HepG2 (cell line): ENCODE measurements around the gene GMCL2. TPM values are rescaled to one million over a fixed set of nuclear protein-coding genes. Genes with fewer than 3 reads are reported as not detected.

Source experiments
- BRD4 ChIP-seq: sonication (generic); formaldehyde crosslinking; IDR thresholded peaks from 2 replicates; pipeline ENCODE4 v1.4.0; 2020; ENCODE audit warnings: missing genetic modification reagents
- BRF2 ChIP-seq: sonication (generic); formaldehyde crosslinking; IDR thresholded peaks from 2 replicates; pipeline ENCODE4 v1.8.1; 2022; ENCODE audit warnings: mild to moderate bottlenecking, missing genetic modification reagents
- ELF3 ChIP-seq: IDR thresholded peaks from 2 replicates; pipeline ENCODE4 v1.6.1; 2016; ENCODE audit warnings: missing genetic modification reagents, missing compliant biosample characterization
- GATAD2A ChIP-seq: IDR thresholded peaks from 2 replicates; pipeline ENCODE4 v1.6.1; 2016
- HCFC1 ChIP-seq: fragments of 150-350 bp; IDR thresholded peaks from 2 replicates; pipeline ENCODE4 v1.6.1; 2014; ENCODE audit warnings: low read depth, low read length
- JUN ChIP-seq: sonication (generic); formaldehyde crosslinking; IDR thresholded peaks from 2 replicates; pipeline ENCODE4 v1.4.0; 2020; ENCODE audit warnings: mild to moderate bottlenecking, missing genetic modification reagents
- NFYC ChIP-seq: IDR thresholded peaks from 2 replicates; pipeline ENCODE4 v1.6.1; 2016; ENCODE audit warnings: missing genetic modification reagents, missing compliant biosample characterization
- RARA ChIP-seq: IDR thresholded peaks from 2 replicates; pipeline ENCODE4 v1.6.1; 2016; ENCODE audit warnings: missing genetic modification reagents, missing compliant biosample characterization
- SAFB2 ChIP-seq: sonication (generic); formaldehyde crosslinking; IDR thresholded peaks from 2 replicates; pipeline ENCODE4 v1.5.1; 2020; ENCODE audit warnings: missing genetic modification reagents, low read depth, mild to moderate bottlenecking, borderline replicate concordance
- SNAPC4 ChIP-seq: sonication (generic); formaldehyde crosslinking; IDR thresholded peaks from 2 replicates; pipeline ENCODE4 v1.4.0; 2020; ENCODE audit warnings: mild to moderate bottlenecking, missing genetic modification reagents
- SP1 ChIP-seq, 2 experiments: fragments of 450-650 bp in 1 of 2; sonication (generic) in 1 of 2; formaldehyde crosslinking in 1 of 2; IDR thresholded peaks; 2 replicates each; pipeline versions ENCODE4 v1.4.0 to v1.6.1; 2016 to 2020; ENCODE audit warnings: missing genetic modification reagents in 1 of 2
- SP2 ChIP-seq: sonication (generic); formaldehyde crosslinking; IDR thresholded peaks from 2 replicates; pipeline ENCODE4 v1.5.1; 2020; ENCODE audit warnings: mild to moderate bottlenecking, missing genetic modification reagents
- THAP11 ChIP-seq: IDR thresholded peaks from 2 replicates; pipeline ENCODE4 v1.6.1; 2016; ENCODE audit warnings: missing biosample characterization, missing genetic modification reagents
- THAP7 ChIP-seq: sonication (generic); formaldehyde crosslinking; IDR thresholded peaks from 2 replicates; pipeline ENCODE4 v1.8.1; 2023; ENCODE audit warnings: mild to moderate bottlenecking, missing genetic modification reagents
- ZFP41 ChIP-seq: sonication (generic); formaldehyde crosslinking; IDR thresholded peaks from 2 replicates; pipeline ENCODE4 v1.4.0; 2020; ENCODE audit warnings: mild to moderate bottlenecking, missing genetic modification reagents, borderline replicate concordance
- ZNF280B ChIP-seq: sonication (generic); formaldehyde crosslinking; IDR thresholded peaks from 2 replicates; pipeline ENCODE4 v1.5.0; 2020; ENCODE audit warnings: missing genetic modification reagents, mild to moderate bottlenecking, borderline replicate concordance
- ZNF546 ChIP-seq: sonication (generic); formaldehyde crosslinking; conservative IDR thresholded peaks from 2 replicates; pipeline ENCODE4 v1.8.1; 2023; ENCODE audit warnings: mild to moderate bottlenecking, missing genetic modification reagents
- ZNF883 ChIP-seq: sonication (generic); formaldehyde crosslinking; IDR thresholded peaks from 2 replicates; pipeline ENCODE4 v1.5.1; 2020; ENCODE audit warnings: mild to moderate bottlenecking, missing genetic modification reagents; ENCODE audit errors: not compliant biosample characterization
- polyA plus RNA-seq, 8 experiments: library from polyadenylated mRNA; depleted of rRNA in 3 of 8; stranded (reverse) in 7 of 8; unstranded in 1 of 8; fragments of >200 nt; fragmentation: Illumina TruSeq in 4 of 8; extraction: Trizol in 4 of 8; gene quantifications; 2 replicates each; pipeline versions ENCODE4 v1.2.1 to v1.2.3, GENCODE V29; 2011 to 2016; ENCODE audit warnings: low read depth in 4 of 8, missing spikeins in 1 of 8, mixed read lengths in 1 of 8; ENCODE audit not compliant: insufficient read depth in 1 of 8
- total RNA-seq, 5 experiments: library from RNA; depleted of rRNA; stranded (reverse); fragments of >200 nt; fragmentation: Illumina TruSeq; extraction: Trizol; gene quantifications; 2 replicates each; pipeline ENCODE4 v1.2.3, GENCODE V29; 2016; ENCODE audit warnings: low read depth in 1 of 5
- TF ChIP-seq, protein P1 (sequence below): sonication (generic); formaldehyde crosslinking; IDR thresholded peaks from 2 replicates; pipeline ENCODE4 v1.8.0; 2022; ENCODE audit warnings: mild to moderate bottlenecking, missing genetic modification reagents; ENCODE audit not compliant: insufficient replicate concordance

Gene GMCL2
- total and polyA plus RNA-seq, 2 of the 13 experiments (the other 11 are each of a cell fraction or from before 2014, with no cell fraction given): 0.03 TPM; not detected in 1

DNA sequence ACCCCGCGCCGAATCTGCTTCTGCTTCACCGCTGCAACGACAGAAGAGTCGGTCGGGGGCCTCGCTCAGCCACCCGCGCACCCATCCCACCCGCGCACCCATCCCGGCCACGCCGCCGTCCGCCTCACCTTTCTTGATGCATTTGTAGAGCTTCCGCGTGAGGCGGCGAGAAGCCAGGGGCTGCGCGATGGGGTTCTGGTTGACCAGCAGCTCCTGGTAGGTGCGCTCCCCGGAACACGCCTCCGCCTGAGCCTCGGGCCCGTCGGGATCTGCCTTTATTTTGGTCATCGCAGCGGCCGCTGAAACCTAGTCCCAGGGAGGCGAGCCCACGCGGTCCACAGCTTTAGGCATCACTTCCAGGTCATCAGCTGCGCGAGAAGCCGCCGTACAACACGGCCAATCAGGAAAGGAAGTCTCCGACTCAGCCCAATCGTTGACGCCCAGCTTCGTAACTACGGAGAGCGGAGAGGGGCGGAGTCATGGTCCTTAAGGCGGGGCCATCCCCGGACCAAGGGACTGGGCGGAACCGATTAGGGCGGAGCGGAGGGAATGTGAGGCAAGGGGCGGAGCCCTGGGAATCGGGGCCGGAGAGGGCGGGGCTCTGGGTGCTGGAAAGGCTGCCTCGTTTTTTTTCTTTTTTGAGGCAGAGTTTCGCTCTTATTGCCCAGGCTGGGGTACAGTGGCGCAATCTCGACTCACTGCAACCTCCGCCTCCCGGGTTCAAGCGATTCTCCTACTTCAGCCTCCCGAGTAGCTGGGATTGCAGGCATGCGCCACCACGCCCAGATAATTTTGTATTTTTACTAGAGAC, 33.4 kb downstream of the GMCL2 start, which contains the start of gene NHP2 (continued):
- TF ChIP-seq THAP7 (CRISPR knock-in tag): no peak
- TF ChIP-seq ZNF883 (CRISPR knock-in tag): peak; percentile 53
- peak; percentile 50; the same call in 1 of the 2 replicates for TF ChIP-seq SNAPC4 (CRISPR knock-in tag)
- no peak for TF ChIP-seq JUN
- TF ChIP-seq ZNF280B (CRISPR knock-in tag): no peak
- no peak for TF ChIP-seq BRD4 (CRISPR knock-in tag)
- TF ChIP-seq SAFB2 (CRISPR knock-in tag): no peak; the same call in 1 of the 2 replicates
- no peak for TF ChIP-seq ZNF546 (CRISPR knock-in tag)
- no peak for TF ChIP-seq RARA (CRISPR knock-in tag)
- peak; percentile 58 for TF ChIP-seq ELF3 (CRISPR knock-in tag)
- 0 out of 2 replicates have a peak, but pooled peaks have one; percentile 38 for TF ChIP-seq BRF2
- TF ChIP-seq HCFC1: peak; percentile 57
- no peak; the same call in 1 of the 2 replicates for TF ChIP-seq GATAD2A (CRISPR knock-in tag)
- TF ChIP-seq, protein P1, sequence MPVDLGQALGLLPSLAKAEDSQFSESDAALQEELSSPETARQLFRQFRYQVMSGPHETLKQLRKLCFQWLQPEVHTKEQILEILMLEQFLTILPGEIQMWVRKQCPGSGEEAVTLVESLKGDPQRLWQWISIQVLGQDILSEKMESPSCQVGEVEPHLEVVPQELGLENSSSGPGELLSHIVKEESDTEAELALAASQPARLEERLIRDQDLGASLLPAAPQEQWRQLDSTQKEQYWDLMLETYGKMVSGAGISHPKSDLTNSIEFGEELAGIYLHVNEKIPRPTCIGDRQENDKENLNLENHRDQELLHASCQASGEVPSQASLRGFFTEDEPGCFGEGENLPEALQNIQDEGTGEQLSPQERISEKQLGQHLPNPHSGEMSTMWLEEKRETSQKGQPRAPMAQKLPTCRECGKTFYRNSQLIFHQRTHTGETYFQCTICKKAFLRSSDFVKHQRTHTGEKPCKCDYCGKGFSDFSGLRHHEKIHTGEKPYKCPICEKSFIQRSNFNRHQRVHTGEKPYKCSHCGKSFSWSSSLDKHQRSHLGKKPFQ (CRISPR knock-in tag): peak; percentile 49
- peak; percentile 92 for TF ChIP-seq THAP11 (CRISPR knock-in tag)
- peak; percentile 92 for TF ChIP-seq NFYC (CRISPR knock-in tag)
- peak; percentile 69 for TF ChIP-seq SP2 (CRISPR knock-in tag)
- 0 out of 2 replicates have a peak, but pooled peaks have one; percentile 52 for TF ChIP-seq ZFP41 (CRISPR knock-in tag)
- peak; percentile 47; the same call in 1 of the 2 replicates for TF ChIP-seq SP1 (IDR thresholded peaks at IDR 0.05)
- TF ChIP-seq SP1 (CRISPR knock-in tag; IDR thresholded peaks at IDR 0.05): peak; percentile 98
